Suprapubic skin (tissue), 3 donors: ENCODE data around the gene CNTNAP4.

Experiments used
- CTCF ChIP-seq, 2 donors: fragments of 200-600 bp in 1 of 2; fragments of 450-650 bp in 1 of 2; sonication (generic) in 1 of 2; IDR thresholded peaks; one replicate each; pipeline ENCODE4 v1.5.1; 2016 to 2019; ENCODE audit warnings: antibody characterized with exemption in 2 of 2, mild to moderate bottlenecking in 1 of 2, moderate library complexity in 1 of 2
- POLR2A ChIP-seq, 2 donors: fragments of 450-650 bp; IDR thresholded peaks; one replicate each; pipeline ENCODE4 v1.6.1; 2017; ENCODE audit warnings: antibody characterized with exemption in 2 of 2, mild to moderate bottlenecking in 2 of 2, moderate library complexity in 2 of 2

GRCh38 chr16:76278086-76278485 lies 885 bp downstream of the CNTNAP4 start:
- TF ChIP-seq POLR2A (IDR thresholded peaks at IDR 0.05) = no peak
- TF ChIP-seq CTCF (IDR thresholded peaks at IDR 0.05) = no peak
